T-helper 9 cell (primary cell): ENCODE measurements around the gene ZDHHC8.
A peak's percentile ranks its signal among the peaks of the same experiment; 100 is the strongest.

Experiments used
- DNase-seq: peaks from one replicate; pipeline ENCODE4 v3.0.0-alpha.2; 2020

The ZDHHC8 gene

DNA sequence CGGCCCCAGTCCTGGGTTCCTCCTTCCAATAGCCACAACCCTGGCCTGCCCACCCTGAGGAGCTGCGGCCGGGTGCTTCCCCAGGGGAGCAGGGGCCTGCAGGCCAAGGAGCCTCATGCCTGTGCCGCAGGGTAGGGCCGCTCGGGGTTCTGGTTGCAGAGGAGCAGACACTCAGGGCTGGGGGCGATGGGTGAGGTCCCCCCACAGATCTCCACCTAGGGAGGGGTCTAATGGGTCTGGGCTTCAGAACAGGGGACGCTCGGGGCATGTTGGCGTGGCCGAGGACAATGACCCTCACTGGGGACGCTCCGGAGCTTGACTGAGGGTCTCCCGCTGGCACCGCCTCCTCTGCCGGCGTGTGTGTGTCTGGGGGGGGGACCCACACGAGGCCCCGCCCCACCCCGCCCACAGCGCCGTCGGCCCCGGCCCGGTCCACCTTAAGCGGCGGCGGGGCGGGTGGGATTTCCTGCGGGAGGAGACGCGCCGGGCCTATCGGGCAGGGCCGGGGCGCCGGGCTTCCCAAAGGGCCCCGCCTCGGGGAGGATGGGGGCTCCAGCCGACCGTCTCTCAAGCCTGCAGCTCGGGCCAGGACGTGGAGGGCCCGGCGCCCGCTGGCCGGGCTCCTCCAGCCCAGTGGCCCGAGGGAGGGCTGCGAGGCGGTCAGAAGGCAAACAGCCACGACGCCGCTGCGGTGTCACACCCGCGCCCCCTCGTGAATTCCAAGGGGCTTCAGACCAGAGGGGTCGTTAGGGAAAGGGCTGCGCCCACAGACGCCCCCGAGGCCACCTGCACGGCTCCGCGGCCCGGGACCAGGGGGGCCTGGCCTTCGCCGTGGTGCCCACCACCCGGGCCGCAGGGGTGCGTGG is 640 bp upstream of the ZDHHC8 start:
- DNase-seq = peak; percentile 77

DNA sequence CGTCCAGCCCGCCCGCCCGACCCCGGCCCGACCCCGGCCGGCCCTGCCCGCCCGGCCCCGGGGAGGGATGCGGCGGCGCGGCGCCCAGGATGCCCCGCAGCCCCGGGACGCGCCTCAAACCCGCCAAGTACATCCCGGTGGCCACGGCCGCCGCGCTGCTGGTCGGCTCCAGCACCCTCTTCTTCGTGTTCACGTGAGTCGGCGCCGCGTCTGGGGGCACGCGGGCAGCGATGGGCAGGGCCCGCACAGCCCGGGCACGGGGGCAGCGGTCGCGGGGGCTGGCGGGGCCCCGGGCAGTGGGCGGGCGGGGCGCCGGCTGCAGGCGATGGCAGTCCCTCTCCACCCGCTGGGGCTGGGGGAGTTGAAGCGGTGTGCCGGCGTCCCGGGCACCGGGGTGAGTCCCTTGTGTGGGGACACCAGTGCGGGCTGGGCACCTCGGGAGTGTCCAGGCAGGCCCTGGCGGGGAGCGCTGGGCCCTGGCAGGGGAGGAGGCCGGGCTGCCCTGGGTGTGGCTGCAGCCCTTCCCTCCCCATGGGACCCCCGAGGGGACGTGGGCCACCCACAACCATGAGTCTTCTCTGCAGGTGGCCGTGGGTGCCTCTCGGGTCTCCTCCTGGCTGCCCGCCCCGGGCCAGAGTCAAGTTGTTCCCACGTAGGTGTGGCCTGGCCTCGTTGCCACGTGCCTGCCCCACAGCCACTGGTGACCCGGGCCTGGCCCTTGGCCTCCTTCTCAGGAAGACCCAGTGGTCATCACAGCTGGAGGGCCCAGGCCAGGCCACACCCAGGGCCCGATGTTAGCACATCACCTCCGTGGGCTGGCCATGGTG is 468 bp downstream of the ZDHHC8 start:
- no peak for DNase-seq

DNA sequence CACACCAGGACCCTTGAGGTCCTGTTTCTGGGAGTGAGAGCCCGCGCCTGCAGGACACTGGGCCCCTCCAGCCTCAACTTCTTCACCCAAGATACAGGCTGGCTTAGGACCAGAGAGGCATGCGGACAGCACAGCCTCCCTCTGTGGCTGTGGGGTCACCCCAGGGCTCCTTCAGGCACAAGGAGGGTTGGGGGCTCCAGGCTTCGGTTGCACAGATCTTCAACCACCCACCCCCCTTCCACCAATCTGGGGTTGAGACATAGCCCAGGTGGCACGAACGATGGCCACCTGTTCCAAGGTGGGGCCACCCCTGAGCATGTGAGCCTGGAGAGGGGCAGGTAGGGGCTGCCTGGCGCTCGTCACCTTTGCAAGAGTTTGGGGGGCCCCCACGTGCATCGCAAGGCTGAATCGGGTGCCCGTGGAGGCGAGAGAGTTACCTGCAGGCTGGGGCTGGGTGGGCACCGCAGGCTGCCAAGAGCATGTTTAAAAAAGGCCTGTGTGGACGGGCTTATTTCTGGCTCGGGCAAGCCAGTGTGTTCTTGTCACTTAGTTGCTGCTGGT is 1.2 kb downstream of the ZDHHC8 start:
- no peak for DNase-seq

DNA sequence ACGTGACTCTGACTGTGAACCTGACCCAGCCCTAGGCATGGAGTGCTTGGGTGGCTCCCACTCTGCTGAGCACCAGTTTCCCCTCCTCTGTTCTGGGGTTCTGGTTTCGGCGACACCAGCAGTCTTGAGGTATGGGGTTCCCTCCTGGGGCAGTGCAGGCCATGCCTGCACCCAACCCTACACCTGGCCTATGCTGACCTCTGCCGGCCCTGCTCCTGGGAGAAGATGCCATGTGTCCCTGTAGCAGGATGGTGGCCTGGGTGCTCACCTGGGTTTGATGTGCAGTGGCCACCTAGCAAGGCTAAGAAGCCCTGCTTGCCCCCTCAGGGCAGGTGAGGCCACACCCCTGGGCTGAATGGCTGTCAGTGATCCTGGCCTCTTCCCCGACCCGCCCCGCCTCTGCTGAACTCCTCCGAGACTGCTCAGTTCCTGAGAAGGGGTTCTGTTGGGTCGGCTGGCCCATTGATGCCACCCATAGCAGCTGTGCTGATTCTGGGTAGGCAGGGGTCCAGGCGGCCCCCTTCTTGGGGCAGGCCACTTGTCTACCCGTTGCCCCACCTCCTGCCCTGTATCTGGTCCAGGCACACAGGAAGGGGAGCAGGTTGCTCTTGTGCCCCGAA is 2.4 kb downstream of the ZDHHC8 start:
- DNase-seq = no peak

DNA sequence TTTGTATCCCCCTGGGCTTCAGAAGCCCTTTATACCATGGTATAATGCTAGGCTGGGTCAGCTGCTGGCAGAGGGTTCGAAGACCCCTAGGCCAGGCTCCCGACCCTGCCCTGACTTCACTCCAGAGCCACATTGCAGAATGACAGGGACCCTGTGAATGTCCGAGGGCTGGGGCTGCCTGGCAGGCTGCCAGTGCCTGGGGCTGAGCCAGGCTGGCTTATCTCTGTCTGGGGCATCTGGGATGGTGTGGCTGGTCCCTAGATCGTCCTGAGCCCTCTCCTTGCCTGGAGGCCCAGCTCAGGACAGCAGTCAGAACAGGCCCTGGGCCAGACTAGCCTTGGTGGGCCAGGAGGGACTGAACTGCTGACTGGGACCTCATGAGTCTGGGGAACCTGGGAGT is 3.7 kb downstream of the ZDHHC8 start:
- DNase-seq = no peak

DNA sequence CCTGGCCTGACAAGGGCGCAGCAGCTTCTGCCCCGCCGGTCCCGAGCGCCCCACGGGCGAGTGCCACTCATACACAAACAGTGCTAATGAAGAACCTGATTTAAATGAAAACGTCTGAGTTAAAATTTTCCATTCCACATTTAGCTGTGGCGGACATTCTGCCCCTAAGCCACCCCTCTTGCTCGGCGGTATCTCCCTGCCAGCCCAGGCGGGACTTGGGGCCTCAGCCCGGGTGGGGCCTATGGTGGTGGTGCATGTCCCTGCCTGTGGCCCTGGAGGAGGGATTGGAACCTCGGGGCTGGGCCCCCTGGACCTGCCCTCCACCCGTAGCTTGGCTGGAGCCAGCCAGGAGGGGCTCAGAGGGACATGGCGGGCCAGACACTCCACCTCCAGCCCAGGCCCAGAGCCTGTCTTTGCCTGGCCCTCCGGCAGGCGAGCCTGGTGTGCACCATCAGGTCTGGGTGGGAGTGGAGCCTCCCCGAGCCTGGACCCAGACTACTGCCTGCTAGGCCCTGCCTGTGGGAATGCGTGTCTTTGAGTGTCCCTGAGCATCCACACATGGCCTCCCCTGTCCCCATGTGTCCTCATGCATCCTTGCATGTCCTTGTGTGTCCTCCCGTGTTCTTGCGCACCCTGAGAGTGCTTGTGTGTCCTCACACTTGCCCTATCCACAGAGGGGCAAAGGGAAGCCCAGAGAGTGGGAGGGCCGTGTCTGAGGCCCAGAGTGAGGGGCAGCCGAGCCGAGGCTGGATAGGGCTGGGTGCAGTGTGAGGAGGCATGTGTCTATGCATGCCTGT is 4.4 kb downstream of the ZDHHC8 start:
- no peak for DNase-seq

DNA sequence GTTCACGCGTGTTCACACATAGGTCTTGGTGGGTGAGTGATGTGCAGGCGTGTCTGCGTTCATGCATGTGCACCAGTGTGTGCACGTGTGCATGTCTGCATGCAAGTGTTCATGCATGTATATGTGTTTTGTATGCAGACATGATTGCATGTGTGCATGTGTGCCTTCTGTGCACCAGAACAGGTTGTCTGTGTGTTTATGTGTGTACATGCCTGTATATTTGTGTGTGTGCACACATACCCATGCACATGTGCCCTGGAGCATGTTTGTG is 4.9 kb downstream of the ZDHHC8 start:
- DNase-seq = no peak

DNA sequence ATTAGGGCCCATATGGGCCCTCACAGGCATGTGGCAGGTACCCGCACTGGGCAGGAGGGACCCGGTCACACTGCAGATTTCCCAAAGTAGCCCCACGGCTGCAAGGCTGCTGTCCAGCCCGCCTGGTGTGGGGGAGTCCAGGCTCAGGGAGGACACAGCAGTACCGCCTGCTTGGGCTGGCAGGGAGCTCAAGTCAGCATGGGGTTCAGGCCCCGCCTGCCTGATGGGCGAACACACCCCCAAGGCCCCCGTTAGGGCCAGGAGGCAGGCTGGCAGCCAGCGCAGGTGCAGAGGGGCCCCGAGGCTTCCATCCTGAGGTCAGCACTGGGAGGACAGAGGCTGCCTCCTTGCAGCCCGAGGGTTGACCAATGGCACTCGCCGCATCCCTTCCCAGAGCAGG is 5.5 kb downstream of the ZDHHC8 start:
- DNase-seq = no peak

DNA sequence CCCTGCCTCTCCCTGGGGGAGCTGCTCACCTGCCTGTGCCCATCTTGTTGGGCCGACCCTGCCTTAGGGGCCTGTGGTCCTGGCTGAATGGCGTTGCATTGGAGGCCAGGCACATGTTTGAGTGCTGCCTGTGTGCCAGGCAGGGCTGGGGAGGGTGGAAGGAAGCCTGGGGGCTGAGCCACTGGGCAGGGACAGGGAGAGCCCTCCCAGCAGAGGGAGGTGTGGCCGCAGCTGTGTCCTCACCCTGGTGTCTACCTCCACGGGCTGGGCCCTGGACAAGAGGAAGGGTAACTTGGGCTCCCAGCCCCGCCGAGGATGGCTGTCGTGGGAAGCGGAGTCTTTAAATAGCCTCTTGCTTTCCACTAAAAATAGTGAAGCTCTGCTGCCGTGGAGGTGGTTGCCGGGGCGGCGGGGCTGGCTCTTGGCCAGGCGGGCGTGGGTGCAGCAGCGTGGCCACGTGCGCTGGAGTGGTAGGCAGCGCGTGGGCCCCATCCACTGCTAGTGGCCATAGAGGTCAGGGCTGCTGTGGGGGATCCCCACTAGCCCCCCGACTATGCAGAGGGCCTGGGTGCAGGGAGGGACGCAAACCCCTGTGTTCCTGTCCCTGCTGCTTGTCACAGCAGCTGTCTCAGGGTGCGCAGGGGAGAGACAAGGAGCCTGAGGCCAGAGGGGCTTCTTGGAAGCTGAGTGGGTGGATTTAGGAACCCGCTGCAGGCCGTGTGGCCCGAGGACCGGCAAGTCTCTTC is 6.2 kb downstream of the ZDHHC8 start:
- DNase-seq = no peak

DNA sequence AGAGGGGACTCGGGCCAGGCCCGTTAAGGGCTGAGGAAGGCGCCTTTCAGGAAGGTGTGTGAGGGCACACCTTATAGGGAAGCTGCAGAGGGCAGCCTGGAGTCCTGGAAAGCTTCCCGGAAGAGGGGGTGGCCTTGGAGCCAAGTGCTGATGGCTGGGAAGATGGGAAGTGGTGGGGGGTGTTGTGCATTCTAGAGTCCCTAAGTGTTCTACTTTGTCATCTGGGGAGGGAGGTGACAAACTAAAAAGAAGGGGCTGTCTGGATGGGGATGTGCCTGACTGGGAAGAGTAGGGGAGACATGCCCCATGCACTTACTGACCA is 6.8 kb downstream of the ZDHHC8 start:
- DNase-seq = no peak

DNA sequence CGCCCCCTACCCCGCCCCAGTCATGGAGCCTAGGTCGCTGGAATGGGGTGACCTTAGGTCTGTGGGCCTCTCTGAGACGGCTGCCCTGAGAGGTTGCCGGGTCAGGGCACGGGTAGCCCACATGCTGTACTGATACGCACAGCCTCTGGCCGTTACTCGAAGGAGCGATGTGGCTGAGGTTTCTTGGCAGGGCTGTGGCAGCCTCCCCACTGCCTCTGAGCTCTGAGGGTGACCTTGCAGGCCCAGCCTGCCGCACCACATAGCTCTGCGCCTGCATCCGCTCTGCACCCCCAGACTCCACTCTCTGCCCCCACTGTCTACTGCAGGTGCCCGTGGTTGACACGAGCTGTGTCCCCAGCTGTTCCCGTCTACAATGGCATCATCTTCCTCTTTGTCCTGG is 7.3 kb downstream of the ZDHHC8 start:
- no peak for DNase-seq

DNA sequence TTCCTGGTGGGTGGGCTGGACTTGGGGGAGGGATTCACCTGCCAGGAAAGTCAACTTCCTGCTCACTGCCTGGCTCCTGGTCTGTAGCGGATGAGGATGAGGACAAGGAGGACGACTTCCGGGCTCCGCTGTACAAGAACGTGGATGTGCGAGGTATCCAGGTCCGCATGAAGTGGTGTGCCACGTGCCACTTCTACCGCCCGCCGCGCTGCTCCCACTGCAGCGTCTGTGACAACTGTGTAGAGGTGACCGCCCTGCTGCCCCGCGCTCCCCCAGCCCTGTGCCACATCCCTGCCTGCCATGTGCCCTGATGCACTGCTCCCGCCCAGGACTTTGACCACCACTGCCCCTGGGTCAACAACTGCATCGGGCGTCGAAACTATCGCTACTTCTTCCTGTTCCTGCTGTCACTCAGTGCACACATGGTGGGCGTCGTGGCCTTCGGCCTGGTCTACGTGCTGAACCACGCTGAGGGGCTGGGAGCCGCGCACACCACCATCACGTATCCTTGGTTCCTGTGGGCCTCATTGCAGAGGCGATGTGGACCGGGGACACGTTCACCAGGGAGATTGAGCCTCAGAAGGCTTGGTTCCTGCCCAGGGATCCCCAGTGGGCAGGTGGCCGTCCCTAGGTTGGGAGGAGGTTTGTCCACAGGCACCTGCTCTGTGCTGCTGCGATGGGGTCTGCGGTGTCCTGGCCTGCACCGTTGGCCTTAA is 7.9 kb downstream of the ZDHHC8 start:
- no peak for DNase-seq

DNA sequence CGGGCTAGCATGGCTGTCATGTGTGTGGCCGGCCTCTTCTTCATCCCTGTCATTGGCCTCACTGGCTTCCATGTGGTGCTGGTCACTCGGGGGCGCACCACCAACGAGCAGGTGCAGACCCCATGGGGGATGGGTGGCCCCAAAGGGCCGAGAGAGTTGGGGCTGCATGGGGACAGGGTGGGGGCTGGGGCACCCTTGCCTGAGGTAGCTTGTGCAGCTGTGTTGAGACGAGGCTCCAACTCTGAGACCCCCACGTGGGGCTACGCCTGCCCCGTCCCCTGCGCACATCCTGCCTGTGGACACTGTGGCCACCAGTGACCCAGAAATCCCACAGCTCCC is 8.5 kb downstream of the ZDHHC8 start:
- no peak for DNase-seq

DNA sequence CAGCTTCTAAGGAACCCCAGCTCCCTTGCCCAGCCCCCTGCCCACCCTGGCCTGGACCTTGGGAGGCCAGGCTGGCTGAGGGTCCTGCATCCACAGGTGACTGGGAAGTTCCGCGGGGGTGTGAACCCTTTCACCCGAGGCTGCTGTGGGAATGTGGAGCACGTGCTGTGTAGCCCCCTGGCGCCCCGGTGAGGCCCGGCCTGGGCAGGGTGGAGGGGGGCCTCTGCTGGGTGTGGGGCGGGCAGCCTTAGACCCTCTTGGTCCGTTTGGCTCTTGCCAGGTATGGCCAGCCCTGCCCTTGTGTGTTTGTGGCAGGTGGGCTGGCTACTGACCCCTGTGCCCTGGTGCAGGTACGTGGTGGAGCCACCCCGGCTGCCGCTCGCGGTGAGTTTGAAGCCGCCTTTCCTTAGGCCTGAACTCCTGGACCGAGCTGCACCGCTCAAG is 8.9 kb downstream of the ZDHHC8 start:
- no peak for DNase-seq

DNA sequence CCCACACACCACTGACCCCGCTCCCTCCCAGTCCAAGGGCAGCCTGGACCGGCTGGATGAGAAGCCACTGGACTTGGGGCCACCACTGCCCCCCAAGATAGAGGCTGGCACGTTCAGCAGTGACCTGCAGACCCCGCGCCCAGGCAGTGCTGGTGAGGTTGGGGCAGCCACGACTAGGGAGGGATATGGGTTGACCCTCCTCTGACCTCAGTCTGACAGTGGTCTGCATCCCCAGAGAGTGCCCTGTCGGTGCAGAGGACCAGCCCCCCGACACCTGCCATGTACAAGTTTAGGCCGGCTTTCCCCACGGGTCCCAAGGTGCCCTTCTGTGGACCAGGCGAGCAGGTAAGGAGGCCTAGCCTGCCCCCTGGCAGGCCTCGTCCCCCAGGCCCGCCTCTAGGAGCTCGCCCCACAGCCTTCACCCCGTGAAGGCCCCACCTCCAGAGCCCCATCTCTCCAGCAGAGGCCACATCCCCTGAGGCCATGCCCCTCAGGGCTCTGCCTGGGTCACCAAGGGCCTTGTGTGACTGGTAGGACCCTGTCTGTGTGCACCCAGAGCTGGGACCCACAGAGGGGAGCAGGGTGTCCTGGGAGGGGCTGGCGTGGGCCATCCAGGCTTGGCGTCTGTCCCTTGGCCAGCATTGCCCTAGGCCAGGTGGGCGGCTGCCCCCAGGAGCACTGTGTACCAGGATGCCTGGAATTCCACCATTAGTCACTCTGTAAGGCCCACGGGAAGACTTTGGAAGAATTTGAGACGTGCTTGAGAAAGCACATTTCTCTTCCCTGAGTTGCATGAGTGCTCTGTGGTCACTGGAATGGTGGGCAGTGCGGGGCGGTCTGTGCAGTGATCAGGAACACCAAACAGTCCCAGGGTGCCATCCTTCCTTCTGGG is 9.8 kb downstream of the ZDHHC8 start:
- no peak for DNase-seq

DNA sequence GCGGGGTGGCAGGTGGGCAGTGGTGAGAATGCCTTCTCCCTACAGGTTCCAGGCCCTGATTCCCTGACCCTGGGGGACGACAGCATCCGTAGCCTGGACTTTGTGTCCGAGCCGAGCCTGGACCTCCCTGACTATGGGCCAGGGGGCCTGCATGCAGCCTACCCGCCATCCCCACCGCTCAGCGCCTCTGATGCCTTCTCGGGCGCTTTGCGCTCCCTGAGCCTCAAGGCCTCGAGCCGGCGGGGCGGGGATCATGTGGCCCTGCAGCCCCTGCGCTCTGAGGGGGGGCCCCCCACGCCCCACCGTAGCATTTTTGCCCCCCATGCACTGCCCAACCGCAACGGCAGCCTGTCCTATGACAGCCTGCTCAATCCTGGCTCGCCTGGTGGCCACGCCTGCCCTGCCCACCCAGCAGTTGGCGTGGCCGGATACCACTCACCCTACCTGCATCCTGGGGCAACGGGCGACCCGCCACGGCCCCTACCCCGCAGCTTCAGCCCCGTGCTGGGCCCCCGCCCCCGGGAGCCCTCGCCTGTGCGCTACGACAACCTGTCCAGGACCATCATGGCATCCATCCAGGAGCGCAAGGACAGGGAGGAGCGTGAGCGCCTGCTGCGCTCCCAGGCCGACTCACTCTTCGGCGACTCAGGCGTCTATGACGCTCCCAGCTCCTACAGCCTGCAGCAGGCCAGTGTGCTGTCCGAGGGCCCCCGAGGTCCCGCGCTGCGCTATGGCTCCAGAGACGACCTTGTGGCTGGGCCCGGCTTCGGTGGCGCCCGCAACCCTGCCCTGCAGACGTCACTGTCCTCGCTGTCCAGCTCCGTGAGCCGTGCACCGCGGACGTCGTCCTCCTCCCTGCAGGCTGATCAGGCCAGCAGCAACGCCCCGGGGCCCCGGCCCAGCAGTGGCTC is 11.4 kb downstream of the ZDHHC8 start:
- no peak for DNase-seq

DNA sequence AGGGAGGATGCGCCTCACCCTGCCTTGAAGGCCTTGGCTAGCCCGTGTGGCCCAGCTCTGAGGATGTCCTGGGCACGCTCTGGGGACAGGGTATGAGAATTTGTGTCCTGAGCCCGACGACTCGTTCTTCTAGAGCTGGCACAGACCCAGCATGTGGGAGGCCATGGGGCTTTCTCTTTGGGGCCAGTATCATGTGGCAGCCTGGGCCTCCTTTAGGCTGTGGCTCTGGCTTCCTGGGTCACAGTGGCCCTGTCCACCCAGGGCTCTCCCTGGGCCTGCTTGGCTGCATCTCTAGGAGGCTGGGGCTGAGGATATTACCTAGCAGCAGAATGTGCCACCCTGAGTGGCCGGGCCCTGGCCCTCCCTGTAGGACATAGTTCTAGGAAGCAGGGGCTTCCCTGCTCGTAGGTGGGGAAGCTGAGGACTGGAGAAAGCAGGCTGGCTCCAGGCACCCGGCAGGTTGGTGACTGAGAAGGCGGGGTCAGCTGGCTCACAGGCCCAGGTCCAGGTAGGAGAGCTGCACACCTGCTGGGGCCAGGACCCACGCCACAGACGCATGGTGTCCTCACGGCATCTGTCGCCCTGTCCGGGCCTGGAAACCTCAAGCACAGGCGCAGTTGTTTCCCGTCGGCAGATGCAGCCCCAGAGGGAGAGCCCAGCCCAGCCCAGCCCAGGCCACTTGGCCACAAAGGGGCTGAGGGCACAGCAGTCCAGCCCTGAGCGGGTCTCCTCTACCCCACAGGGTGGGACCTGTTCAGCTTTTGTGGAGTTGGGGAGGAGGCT is 12.5 kb downstream of the ZDHHC8 start:
- DNase-seq = no peak

DNA sequence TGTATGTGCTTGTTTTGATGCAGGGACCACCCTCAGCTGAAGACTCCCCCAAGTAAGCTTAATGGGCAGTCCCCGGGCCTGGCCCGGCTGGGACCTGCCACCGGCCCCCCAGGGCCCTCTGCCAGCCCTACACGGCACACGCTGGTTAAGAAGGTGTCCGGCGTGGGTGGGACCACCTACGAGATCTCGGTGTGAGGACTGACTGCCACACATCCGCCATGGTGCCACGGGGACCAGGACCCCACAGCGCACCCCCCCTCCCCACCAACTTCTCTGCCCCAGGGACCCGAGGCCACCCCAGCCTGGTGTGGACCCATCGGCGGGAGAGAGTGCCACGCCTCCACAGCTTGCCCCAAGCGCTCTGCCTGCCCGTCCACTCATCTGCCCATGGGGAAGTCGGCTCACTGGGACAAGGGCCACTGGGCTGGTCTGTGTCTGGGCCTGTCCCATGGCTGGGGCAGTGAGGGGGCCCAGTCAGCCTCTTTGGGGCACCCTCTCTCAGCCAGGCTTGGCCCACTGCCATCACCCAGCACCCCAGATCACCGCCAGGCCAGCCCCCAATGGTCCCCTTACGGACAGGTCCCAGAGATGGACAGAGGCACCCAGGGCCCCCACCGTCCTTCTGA is 13.7 kb downstream of the ZDHHC8 start:
- DNase-seq = no peak
